Neuronal stem cell (in vitro differentiated cells): ENCODE measurements around the gene PAK4.
"Not testable (repeated sequence)": the region's sequence is repeated elsewhere in the genome, so short reads cannot be mapped to it uniquely, and the experiment has no call there.

Experiments used
- DNase-seq: peaks from one replicate; pipeline ENCODE4 v3.0.0-alpha.2; 2013; ENCODE audit warnings: low spot score
- H2AFZ ChIP-seq: one replicate; pipeline ENCODE4 v1.6.1; 2013; ENCODE audit warnings: mild to moderate bottlenecking, low read length, inconsistent platforms
- H2AK5ac ChIP-seq: 2 replicates; pipeline ENCODE4 v1.6.1; 2013; ENCODE audit warnings: low read depth, mild to moderate bottlenecking, inconsistent platforms, low read length, moderate library complexity, mixed read lengths
- H2BK120ac ChIP-seq: 2 replicates; pipeline ENCODE4 v1.6.1; 2013; ENCODE audit warnings: low read depth, mild to moderate bottlenecking, inconsistent platforms, low read length, moderate library complexity, mixed read lengths
- H2BK12ac ChIP-seq: one replicate; pipeline ENCODE4 v1.6.1; 2013; ENCODE audit warnings: low read length, inconsistent platforms
- H2BK15ac ChIP-seq: 2 replicates; pipeline ENCODE4 v1.6.1; 2013; ENCODE audit warnings: mild to moderate bottlenecking, low read length, inconsistent platforms, mixed read lengths
- H2BK5ac ChIP-seq: one replicate; pipeline ENCODE4 v1.6.1; 2013; ENCODE audit warnings: inconsistent platforms, mild to moderate bottlenecking, low read length, moderate library complexity
- H3K14ac ChIP-seq: one replicate; pipeline ENCODE4 v1.6.1; 2013; ENCODE audit warnings: low read length, inconsistent platforms
- H3K18ac ChIP-seq: 2 replicates; pipeline ENCODE4 v1.6.1; 2013; ENCODE audit warnings: low read length, inconsistent platforms
- H3K23ac ChIP-seq: 2 replicates; pipeline ENCODE4 v1.6.1; 2013; ENCODE audit warnings: low read depth, mild to moderate bottlenecking, mixed read lengths, low read length, inconsistent platforms; ENCODE audit not compliant: poor library complexity
- H3K27ac ChIP-seq: replicated peaks from 3 replicates; pipeline ENCODE4 v1.5.1; 2013; ENCODE audit warnings: low read length, inconsistent platforms
- H3K27me3 ChIP-seq, 3 experiments: 2 replicates each; pipeline ENCODE4 v1.6.1; 2013; ENCODE audit warnings: low read length in 3 of 3, mild to moderate bottlenecking in 2 of 3, inconsistent platforms in 1 of 3, low read depth in 1 of 3, mixed read lengths in 1 of 3, moderate library complexity in 1 of 3; ENCODE audit not compliant: control insufficient read depth in 3 of 3, insufficient read depth in 3 of 3
- H3K36me3 ChIP-seq, 2 donors: replicated peaks in 1 of 2; 2 replicates each; pipeline ENCODE4 v1.6.1; 2013; ENCODE audit warnings: low read length in 2 of 2; ENCODE audit not compliant: control insufficient read depth in 2 of 2, insufficient read depth in 2 of 2
- H3K4ac ChIP-seq: 2 replicates; pipeline ENCODE4 v1.6.1; 2013; ENCODE audit warnings: inconsistent platforms, mild to moderate bottlenecking, low read length, moderate library complexity
- H3K4me1 ChIP-seq, 2 donors: 1 replicate in 1 of 2; 2 replicates in 1 of 2; pipeline ENCODE4 v1.6.1; 2013; ENCODE audit warnings: low read length in 2 of 2, low read depth in 1 of 2; ENCODE audit not compliant: control insufficient read depth in 2 of 2, insufficient read depth in 1 of 2
- H3K4me2 ChIP-seq: one replicate; pipeline ENCODE4 v1.6.1; 2013; ENCODE audit warnings: mild to moderate bottlenecking, low read length, inconsistent platforms; ENCODE audit not compliant: insufficient read depth, poor library complexity, severe bottlenecking
- H3K4me3 ChIP-seq, 2 donors: 2 replicates each; pipeline ENCODE4 v1.5.1; 2013; ENCODE audit warnings: low read length in 2 of 2, mild to moderate bottlenecking in 2 of 2, inconsistent platforms in 1 of 2, moderate library complexity in 1 of 2
- H3K79me1 ChIP-seq: one replicate; pipeline ENCODE4 v1.6.1; 2013; ENCODE audit warnings: low read depth, mild to moderate bottlenecking, inconsistent platforms, low read length, moderate library complexity
- H3K9ac ChIP-seq: one replicate; pipeline ENCODE4 v1.6.1; 2013; ENCODE audit warnings: mild to moderate bottlenecking, low read depth, low read length, inconsistent platforms; ENCODE audit not compliant: poor library complexity
- H3K9me3 ChIP-seq, 2 donors: replicated peaks in 1 of 2; 2 replicates each; pipeline versions ENCODE3 to v1.6.1; 2013; ENCODE audit warnings: low read length in 2 of 2, mild to moderate bottlenecking in 2 of 2, inconsistent platforms in 1 of 2, low read depth in 1 of 2, mixed read lengths in 1 of 2, moderate library complexity in 1 of 2; ENCODE audit not compliant: control insufficient read depth in 2 of 2, insufficient read depth in 1 of 2
- H4K8ac ChIP-seq: one replicate; pipeline ENCODE4 v1.6.1; 2013; ENCODE audit warnings: low read depth, mild to moderate bottlenecking, inconsistent platforms, low read length, moderate library complexity
- H4K91ac ChIP-seq: one replicate; pipeline ENCODE4 v1.6.1; 2013; ENCODE audit warnings: low read length, low read depth, mild to moderate bottlenecking, inconsistent platforms; ENCODE audit not compliant: poor library complexity
- WGBS, 2 donors: extraction: QIAGEN DNeasy Blood & Tissue Kit; methylation state at CpG; one replicate each; pipeline ENCODE4 v1.1.7; 2013; ENCODE audit warnings: missing lambda C conversion rate in 2 of 2, mixed read lengths in 1 of 2; ENCODE audit not compliant: insufficient read length in 2 of 2, insufficient replicate concordance in 1 of 2; ENCODE audit errors: extremely low coverage in 2 of 2; 5-methylcytosine and 5-hydroxymethylcytosine counted together

PAK4 gene

DNA sequence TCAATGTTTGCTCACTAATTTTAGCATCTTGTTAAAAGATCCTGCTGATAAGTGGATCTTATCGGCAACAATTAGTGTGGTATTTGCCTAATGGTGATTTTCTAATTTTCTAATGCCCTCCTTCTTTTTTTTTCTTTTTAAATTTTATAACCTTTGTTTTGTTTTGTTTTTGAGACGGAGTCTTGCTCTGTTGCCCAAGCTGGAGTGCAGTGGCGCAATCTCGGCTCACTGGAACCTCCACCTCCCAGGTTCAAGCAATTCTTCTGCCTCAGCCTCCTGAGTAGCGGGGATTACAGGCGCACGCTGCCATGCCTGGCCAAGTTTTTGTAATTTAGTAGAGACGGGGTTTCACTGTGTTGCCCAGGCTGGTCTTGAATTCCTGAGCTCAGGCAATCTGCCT, 35.6 kb upstream of the PAK4 start:
- not testable (repeated sequence) for H2BK12ac ChIP-seq, H3K9ac ChIP-seq, H2BK15ac ChIP-seq, H3K4me2 ChIP-seq, H3K79me1 ChIP-seq, H4K91ac ChIP-seq, H4K8ac ChIP-seq, H3K4ac ChIP-seq, H2AK5ac ChIP-seq, H3K4me3 ChIP-seq, H3K23ac ChIP-seq, H2BK120ac ChIP-seq, H2BK5ac ChIP-seq, H2AFZ ChIP-seq, H3K4me1 ChIP-seq, H3K27ac ChIP-seq, DNase-seq, H3K9me3 ChIP-seq, H3K14ac ChIP-seq, H3K36me3 ChIP-seq, H3K18ac ChIP-seq
- no CpG with 5 or more reads among the region's 8 CpGs for WGBS, 2 donors
- H3K27me3 ChIP-seq, result peaks cover 0 to 15% (median 9%) of the 10 kb centered on the region in 3 experiments

DNA sequence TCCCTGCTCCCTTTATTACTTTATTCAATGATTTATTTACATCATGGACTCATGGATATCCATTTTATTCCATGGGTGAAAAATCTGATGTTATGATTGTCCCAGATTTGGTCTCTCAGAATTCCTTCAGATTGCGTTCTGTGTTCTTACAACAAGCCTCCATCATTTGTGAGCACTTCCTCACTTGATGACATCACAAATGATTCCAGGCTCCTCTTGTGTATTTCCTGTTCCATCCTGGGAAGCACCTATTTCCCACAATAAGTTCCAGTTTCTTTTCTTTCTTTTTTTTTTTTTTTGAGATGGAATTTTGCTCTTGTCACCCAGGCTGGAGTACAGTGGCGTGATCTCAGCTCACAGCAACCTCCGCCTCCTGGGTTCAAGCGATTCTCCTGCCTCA, 34.7 kb upstream of the PAK4 start:
- WGBS, 2 donors, result no CpG with 5 or more reads among the region's 4 CpGs

DNA sequence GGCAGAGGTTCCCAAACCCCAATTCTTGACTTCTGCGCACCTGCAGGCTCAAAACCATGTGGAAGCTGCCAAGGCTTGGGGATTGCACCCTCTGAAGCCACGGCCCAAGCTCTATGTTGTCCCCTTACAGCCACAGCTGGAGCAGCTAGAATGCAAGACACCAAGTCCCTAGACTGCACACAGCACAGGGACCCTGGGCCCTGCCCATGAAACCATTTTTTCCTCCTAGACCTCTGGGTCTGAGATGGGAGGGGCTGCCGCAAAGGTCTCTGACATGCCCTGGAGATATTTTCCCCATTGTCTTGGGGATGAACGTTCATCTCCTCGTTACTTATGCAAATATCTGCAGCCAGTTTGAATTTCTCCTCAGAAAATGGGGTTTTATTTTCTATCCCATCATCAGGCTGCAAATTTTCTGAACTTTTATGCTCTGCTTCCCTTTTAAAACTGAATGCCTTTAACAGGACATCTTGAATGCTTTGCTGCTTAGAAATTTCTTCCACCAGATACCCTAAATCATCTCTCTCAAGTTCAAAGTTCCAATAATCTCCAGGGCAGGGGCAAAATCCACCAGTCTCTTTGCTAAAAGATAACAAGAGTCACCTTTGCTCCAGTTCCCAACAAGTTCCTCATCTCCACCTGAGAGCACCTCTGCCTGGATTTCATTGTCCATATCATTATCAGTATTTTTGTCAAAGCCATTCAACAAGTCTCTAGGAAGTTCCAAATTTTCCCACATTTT, 29.6 kb upstream of the PAK4 start:
- not testable (repeated sequence) for H3K4ac ChIP-seq, H2AFZ ChIP-seq, H4K8ac ChIP-seq, H3K23ac ChIP-seq, H2BK12ac ChIP-seq, H3K4me2 ChIP-seq, H3K79me1 ChIP-seq, H2BK5ac ChIP-seq, H3K4me1 ChIP-seq, H2AK5ac ChIP-seq, H2BK15ac ChIP-seq, H3K9ac ChIP-seq, H3K9me3 ChIP-seq, H3K18ac ChIP-seq, H2BK120ac ChIP-seq, H3K14ac ChIP-seq, H3K36me3 ChIP-seq, H3K27ac ChIP-seq, H3K4me3 ChIP-seq, DNase-seq, H3K27me3 ChIP-seq, H4K91ac ChIP-seq
- whole genome bisulfite sequencing, 2 donors, result no CpG with 5 or more reads among the region's 5 CpGs

More for the DNA sequence above, 34.7 kb upstream of the PAK4 start:
- no peak overlapping the region for H3K27ac ChIP-seq
- H3K4ac ChIP-seq, result no peak overlapping the region
- H4K91ac ChIP-seq, result no peak overlapping the region
- no peak overlapping the region for H2BK15ac ChIP-seq
- H2BK120ac ChIP-seq, result no peak overlapping the region
- no peak overlapping the region for H4K8ac ChIP-seq
- H3K4me3 ChIP-seq, result no peak overlapping the region
- H3K18ac ChIP-seq, result no peak overlapping the region
- no peak overlapping the region for H3K9ac ChIP-seq
- peaks cover 0 to 7% (median 2%) of the 10 kb centered on the region in 3 experiments for H3K27me3 ChIP-seq
- H3K4me2 ChIP-seq, result no peak overlapping the region
- H2BK12ac ChIP-seq, result no peak overlapping the region
- H2AFZ ChIP-seq, result no peak overlapping the region
- H2BK5ac ChIP-seq, result no peak overlapping the region
- no peaks in the 10 kb centered on the region for H3K79me1 ChIP-seq
- DNase-seq, result no peak
- no peak overlapping the region for H2AK5ac ChIP-seq
- H3K4me1 ChIP-seq, result no peaks in the 10 kb centered on the region
- no peak overlapping the region for H3K14ac ChIP-seq
- no peaks in the 10 kb centered on the region for H3K36me3 ChIP-seq
- H3K9me3 ChIP-seq, result no peaks in the 10 kb centered on the region
- no peak overlapping the region for H3K23ac ChIP-seq

DNA sequence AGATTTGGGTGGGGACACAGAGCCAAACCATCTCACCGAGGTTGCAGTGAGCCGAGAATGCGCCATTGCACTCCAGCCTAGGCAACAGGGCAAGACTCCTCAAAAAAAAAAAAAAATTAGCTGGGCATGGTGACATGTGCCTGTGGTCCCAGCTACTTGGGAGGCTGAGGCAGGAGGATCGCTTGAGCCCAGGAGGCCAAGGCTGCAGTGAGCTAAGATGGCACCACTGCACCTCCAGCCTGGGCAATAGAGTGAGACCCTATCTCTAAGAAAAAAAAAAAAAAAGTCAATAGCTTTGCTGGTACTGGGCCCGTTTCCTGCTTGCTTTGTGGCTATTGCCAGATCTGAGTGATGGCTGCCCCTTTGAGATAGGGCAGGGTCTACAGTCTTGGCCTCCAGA, 28.3 kb upstream of the PAK4 start:
- Histone ChIP-seq H3K23ac (no peak overlapping the region), H3K9ac (no peak overlapping the region), H3K27ac (no peak overlapping the region), H3K79me1 (peaks cover 1% of the 10 kb centered on the region), H3K4me3 (no peak overlapping the region), H3K36me3 (no peaks in the 10 kb centered on the region), H2AK5ac (no peak overlapping the region), H3K4me1 (no peaks in the 10 kb centered on the region), H3K27me3 (peaks cover 0 to 3% (median 0%) of the 10 kb centered on the region in 3 experiments), H2AFZ (no peak overlapping the region), H3K14ac (no peak overlapping the region), H3K9me3 (no peaks in the 10 kb centered on the region), H4K8ac (no peak overlapping the region), H3K18ac (no peak overlapping the region), H2BK120ac (no peak overlapping the region), H3K4me2 (no peak overlapping the region), H2BK5ac (no peak overlapping the region), H3K4ac (no peak overlapping the region), H4K91ac (no peak overlapping the region), H2BK12ac (no peak overlapping the region), H2BK15ac (no peak overlapping the region)
- no CpG with 5 or more reads among the region's 5 CpGs for WGBS, 2 donors
- DNase-seq, result no peak
